Panc1 (cell line): ENCODE results near the gene DCTD.

Experiments
- SIN3A ChIP-seq: IDR thresholded peaks from 2 replicates; pipeline ENCODE4 v1.6.1; 2012; ENCODE audit warnings: low read depth, mild to moderate bottlenecking, low read length, moderate library complexity, borderline replicate concordance; ENCODE audit not compliant: insufficient read depth
- TF ChIP-seq, protein P1 (sequence below): fragments of 450-650 bp; IDR thresholded peaks from 2 replicates; pipeline ENCODE4 v1.5.1; 2017; ENCODE audit warnings: mild to moderate bottlenecking

DNA sequence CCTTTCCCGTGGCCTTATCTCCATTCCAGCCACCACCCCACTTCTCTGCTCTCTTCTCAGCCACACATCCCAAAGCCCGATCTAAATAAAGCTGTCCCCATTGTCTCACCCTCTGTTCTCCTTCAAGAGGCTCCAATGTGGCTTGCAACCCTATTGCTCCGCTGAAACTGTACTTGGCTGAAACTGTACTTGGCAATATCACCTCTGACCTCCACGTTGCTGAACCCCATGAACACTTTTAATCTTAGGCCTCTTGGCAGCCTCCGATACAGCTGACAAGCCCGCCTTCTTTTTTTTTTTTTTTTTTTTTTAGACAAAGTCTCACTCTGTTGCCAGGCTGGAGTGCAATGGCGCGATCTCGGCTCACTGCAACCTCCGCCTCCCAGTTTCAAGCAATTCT lies 12.1 kb downstream of the DCTD start:
- TF ChIP-seq, protein P1, sequence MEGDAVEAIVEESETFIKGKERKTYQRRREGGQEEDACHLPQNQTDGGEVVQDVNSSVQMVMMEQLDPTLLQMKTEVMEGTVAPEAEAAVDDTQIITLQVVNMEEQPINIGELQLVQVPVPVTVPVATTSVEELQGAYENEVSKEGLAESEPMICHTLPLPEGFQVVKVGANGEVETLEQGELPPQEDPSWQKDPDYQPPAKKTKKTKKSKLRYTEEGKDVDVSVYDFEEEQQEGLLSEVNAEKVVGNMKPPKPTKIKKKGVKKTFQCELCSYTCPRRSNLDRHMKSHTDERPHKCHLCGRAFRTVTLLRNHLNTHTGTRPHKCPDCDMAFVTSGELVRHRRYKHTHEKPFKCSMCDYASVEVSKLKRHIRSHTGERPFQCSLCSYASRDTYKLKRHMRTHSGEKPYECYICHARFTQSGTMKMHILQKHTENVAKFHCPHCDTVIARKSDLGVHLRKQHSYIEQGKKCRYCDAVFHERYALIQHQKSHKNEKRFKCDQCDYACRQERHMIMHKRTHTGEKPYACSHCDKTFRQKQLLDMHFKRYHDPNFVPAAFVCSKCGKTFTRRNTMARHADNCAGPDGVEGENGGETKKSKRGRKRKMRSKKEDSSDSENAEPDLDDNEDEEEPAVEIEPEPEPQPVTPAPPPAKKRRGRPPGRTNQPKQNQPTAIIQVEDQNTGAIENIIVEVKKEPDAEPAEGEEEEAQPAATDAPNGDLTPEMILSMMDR, result no peak
- no peak for TF ChIP-seq SIN3A
